ENCODE measurements around the gene DISP2.

The DISP2 gene

GRCh38 chr15:40365624-40366456 is 7.8 kb downstream of the DISP2 start:
- DNase-seq, result no peak

GRCh38 chr15:40366457-40367370 is 8.7 kb downstream of the DISP2 start:
- no peak for DNase-seq

- DNase-seq, result no peak
These were observed 9.3 kb downstream of the DISP2 start for GRCh38 chr15:40367371-40367685.

GRCh38 chr15:40367686-40368611 is 9.9 kb downstream of the DISP2 start:
- peak; percentile 73 for DNase-seq

GRCh38 chr15:40368719-40369473 is 10.9 kb downstream of the DISP2 start:
- no peak for DNase-seq

GRCh38 chr15:40369474-40369869 is 11.5 kb downstream of the DISP2 start:
- DNase-seq, result no peak

- DNase-seq, result no peak
These were observed 12.0 kb downstream of the DISP2 start for GRCh38 chr15:40369971-40370370.

- DNase-seq, result no peak
These were observed 15.0 kb downstream of the DISP2 start for GRCh38 chr15:40372981-40373380.

- DNase-seq, result no peak
These were observed 19.6 kb downstream of the DISP2 start for GRCh38 chr15:40377606-40378005.

GRCh38 chr15:40379374-40379773 is 21.4 kb downstream of the DISP2 start:
- no peak for DNase-seq

GRCh38 chr15:40379853-40380252 is 21.8 kb downstream of the DISP2 start:
- DNase-seq, result no peak

- DNase-seq, result no peak
These were observed 22.6 kb downstream of the DISP2 start for GRCh38 chr15:40380636-40381035.

GRCh38 chr15:40381818-40382529 is 24.0 kb downstream of the DISP2 start:
- DNase-seq, result no peak

GRCh38 chr15:40382580-40383456 is 24.8 kb downstream of the DISP2 start, which contains the start of gene KNSTRN:
TSS of gene KNSTRN (plus strand) at chr15:40382721. CDS start at chr15:40382836, 115 bp downstream.
- DNase-seq, result peak; percentile 85

GRCh38 chr15:40386480-40386879 is 28.5 kb downstream of the DISP2 start:
- no peak for DNase-seq

- no peak for DNase-seq
These were observed 31.2 kb downstream of the DISP2 start for GRCh38 chr15:40388941-40389823.

- DNase-seq, result no peak
These were observed 32.0 kb downstream of the DISP2 start for GRCh38 chr15:40389824-40390595.

Data from KG1 (cell line).